MCF 10A (cell line): ENCODE measurements around the gene ST6GAL1. TPM values are rescaled to one million over a fixed set of nuclear protein-coding genes. Genes with fewer than 3 reads are reported as not detected.
A peak's percentile ranks its signal among the peaks of the same experiment; 100 is the strongest.

ENCODE experiments used
- BruUV-seq: library from RNA; stranded (reverse); fragments of 400-500 nt; replicated peaks from 2 replicates; lab custom pipeline; 2021; lab: Mats Ljungman, UMichigan
- CTCF ChIA-PET: fragments of 300-600 bp; sonication (Branson Sonifier 250); formaldehyde crosslinking; extraction: SDS; loops from one replicate; lab custom pipeline; 2021; ENCODE audit warnings: antibody characterized with exemption, inconsistent platforms; lab: Yijun Ruan, JAX
- POLR2A ChIA-PET: fragments of 300-600, 350-650 bp; sonication (Branson Sonifier 250); formaldehyde crosslinking; extraction: SDS; loops from one replicate; lab custom pipeline; 2020; ENCODE audit warnings: antibody characterized with exemption, inconsistent platforms; lab: Yijun Ruan, JAX
- DNase-seq: peaks from one replicate; pipeline ENCODE4 v3.0.0-alpha.2; 2018; ENCODE audit not compliant: unreplicated experiment
- H3K27ac Mint-ChIP-seq: one replicate; pipeline ENCODE4 v1.8.0; 2022; ENCODE audit warnings: mild to moderate bottlenecking, low read depth, mixed read lengths; ENCODE audit not compliant: unreplicated experiment
- H3K27me3 Mint-ChIP-seq: one replicate; pipeline ENCODE4 v1.8.0; 2022; ENCODE audit warnings: mixed read lengths; ENCODE audit not compliant: insufficient read depth, unreplicated experiment
- H3K36me3 Mint-ChIP-seq: one replicate; pipeline ENCODE4 v1.8.0; 2022; ENCODE audit warnings: mild to moderate bottlenecking, moderate library complexity, mixed read lengths; ENCODE audit not compliant: insufficient read depth, unreplicated experiment
- H3K4me1 Mint-ChIP-seq: one replicate; pipeline ENCODE4 v1.8.0; 2022; ENCODE audit warnings: mixed read lengths; ENCODE audit not compliant: insufficient read depth, unreplicated experiment
- H3K4me3 Mint-ChIP-seq: one replicate; pipeline ENCODE4 v1.8.0; 2022; ENCODE audit warnings: mild to moderate bottlenecking, moderate library complexity, mixed read lengths; ENCODE audit not compliant: unreplicated experiment
- H3K9me3 Mint-ChIP-seq: one replicate; pipeline ENCODE4 v1.8.0; 2022; ENCODE audit warnings: mixed read lengths; ENCODE audit not compliant: unreplicated experiment
- CTCF ChIP-seq: fragments of 200-600 bp; IDR thresholded peaks from one replicate; pipeline ENCODE4 v1.8.0; 2022; ENCODE audit warnings: antibody characterized with exemption, mild to moderate bottlenecking; ENCODE audit not compliant: unreplicated experiment
- intact Hi-C: fragments of 100-400 bp; cut with micrococcal nuclease; formaldehyde crosslinking; loops from 2 replicates; pipeline ENCODE4 v1.14.1; 2022
- total RNA-seq: library from RNA; stranded (reverse); gene quantifications from 2 replicates; pipeline ENCODE4 v1.2.3, GENCODE V29; 2022

ST6GAL1 gene
- total RNA-seq, 1 experiment from 2014 or later = 18.8 TPM

- DNase-seq = no peak
- TF ChIP-seq CTCF = no peak
- BruUV-seq = no TSS peak
- Mint-ChIP-seq H3K9me3 (no peaks in the 10 kb centered on the region), H3K4me3 (peak overlapping the region; percentile 73), H3K36me3 (peaks cover 6% of the 10 kb centered on the region), H3K27ac (peak overlapping the region; percentile 85), H3K27me3 (no peaks in the 10 kb centered on the region), H3K4me1 (peaks cover 8% of the 10 kb centered on the region)
- intact Hi-C loops = no loop called here
- ChIA-PET CTCF (interaction anchor here (0.6 to 5.3 kb wide), 12 partner anchors 11 to 437 kb away, joined by 3 to 62 read pairs (median 4); no protein-coding TSS in a partner anchor), POLR2A (interaction anchor here (1.0 to 2.2 kb wide), 3 partner anchors 11 to 253 kb away, joined by 4 to 6 read pairs (median 5); no protein-coding TSS in a partner anchor)
Observed at GRCh38 chr3:187102073-187102634, 171.8 kb downstream of the ST6GAL1 start.

- Mint-ChIP-seq H3K4me1 (peaks cover 8% of the 10 kb centered on the region), H3K9me3 (no peaks in the 10 kb centered on the region), H3K27me3 (no peaks in the 10 kb centered on the region), H3K4me3 (no peak overlapping the region), H3K36me3 (peaks cover 6% of the 10 kb centered on the region), H3K27ac (no peak overlapping the region)
- intact Hi-C loops = no loop called here
- no peak for TF ChIP-seq CTCF
- POLR2A ChIA-PET = interaction anchor here (0.7 kb wide), 1 partner anchor 39 kb away, joined by 4 read pairs; no protein-coding TSS in a partner anchor
- DNase-seq = no peak
- CTCF ChIA-PET = interaction anchor here (1.5 to 5.3 kb wide), 2 partner anchors 10 to 254 kb away, joined by 4 to 62 read pairs; no protein-coding TSS in a partner anchor
- no TSS peak for BruUV-seq
Observed at GRCh38 chr3:187103251-187103650, 172.9 kb downstream of the ST6GAL1 start.

- no TSS peak for BruUV-seq
- peaks cover 8% of the 10 kb centered on the region for H3K4me1 Mint-ChIP-seq
- no peaks in the 10 kb centered on the region for H3K9me3 Mint-ChIP-seq
- intact Hi-C loops = no loop called here
- no peak overlapping the region for H3K4me3 Mint-ChIP-seq
- no peak for TF ChIP-seq CTCF
- no peak for DNase-seq
- POLR2A ChIA-PET = no interaction called here
- H3K27me3 Mint-ChIP-seq = no peaks in the 10 kb centered on the region
- H3K27ac Mint-ChIP-seq = no peak overlapping the region
- H3K36me3 Mint-ChIP-seq = peaks cover 6% of the 10 kb centered on the region
- CTCF ChIA-PET = interaction anchor here (0.5 to 5.3 kb wide), 3 partner anchors 9 to 61 kb away, joined by 3 to 62 read pairs (median 41); no protein-coding TSS in a partner anchor
Observed at GRCh38 chr3:187104342-187104741, 174.0 kb downstream of the ST6GAL1 start.

GRCh38 chr3:187104933-187105332, 174.6 kb downstream of the ST6GAL1 start:
- no TSS peak for BruUV-seq
- intact Hi-C loops = no loop called here
- TF ChIP-seq CTCF = no peak

More at GRCh38 chr3:187104933-187105332, 174.6 kb downstream of the ST6GAL1 start:
- Mint-ChIP-seq H3K36me3 (peaks cover 6% of the 10 kb centered on the region), H3K4me3 (no peak overlapping the region), H3K27me3 (no peaks in the 10 kb centered on the region), H3K9me3 (no peaks in the 10 kb centered on the region), H3K4me1 (peaks cover 8% of the 10 kb centered on the region), H3K27ac (no peak overlapping the region)
- DNase-seq = no peak
- POLR2A ChIA-PET = no interaction called here
- CTCF ChIA-PET = interaction anchor here (0.8 to 5.3 kb wide), 3 partner anchors 8 to 60 kb away, joined by 5 to 62 read pairs (median 41); no protein-coding TSS in a partner anchor
